ENCODE results near the gene SS18L1. TPM values are rescaled to one million over a fixed set of nuclear protein-coding genes. Genes with fewer than 3 reads are reported as not detected.

The SS18L1 gene
- total RNA-seq, 1 donor: 8.9 TPM

DNA sequence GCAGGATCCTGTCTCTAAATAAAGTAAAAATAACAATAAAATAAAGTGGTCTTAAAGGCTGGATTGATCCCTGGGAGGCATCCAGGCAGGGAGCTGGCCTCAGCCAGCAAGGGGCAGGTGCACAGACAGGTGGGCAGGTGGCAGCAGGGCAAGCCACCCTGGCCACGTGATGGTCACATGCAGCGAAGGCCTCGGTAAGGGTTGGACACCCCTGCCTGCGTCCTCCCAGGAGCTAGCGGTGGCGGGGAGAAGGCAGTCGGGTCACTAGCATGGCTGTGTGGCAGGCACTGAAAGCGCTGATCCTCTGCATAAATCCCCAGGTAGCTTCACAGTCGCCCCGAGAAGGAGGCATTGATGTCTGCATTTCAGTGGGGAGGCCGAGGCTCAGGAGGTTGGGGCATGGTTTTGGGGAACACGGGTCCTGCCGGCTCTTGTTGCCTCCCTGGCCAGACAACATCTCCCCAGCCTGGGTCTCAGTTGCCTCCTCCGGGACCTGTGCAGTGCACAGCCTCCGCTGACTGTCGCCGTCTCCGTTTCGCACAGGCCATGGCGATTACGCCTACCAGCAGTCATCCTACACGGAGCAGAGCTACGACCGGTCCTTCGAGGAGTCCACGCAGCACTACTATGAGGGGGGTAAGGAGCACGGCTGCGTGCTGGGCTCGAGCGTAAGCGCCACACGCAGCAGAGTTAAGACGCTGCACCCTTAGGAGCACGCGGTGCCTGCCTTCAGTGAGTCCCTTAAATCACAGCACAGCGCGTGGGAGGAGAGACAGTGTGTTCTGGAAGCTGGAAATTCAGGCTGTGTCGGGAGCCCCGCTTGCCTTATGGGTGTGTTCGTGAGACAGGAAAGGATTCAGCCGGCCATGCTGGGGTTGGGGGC, 21.6 kb downstream of the SS18L1 start:
- no peak overlapping the region for H3K4me3 ChIP-seq (ENCODE audit: low read depth, low read length)
- no peak for DNase-seq (ENCODE audit: low read depth)
- TF ChIP-seq, protein P1, sequence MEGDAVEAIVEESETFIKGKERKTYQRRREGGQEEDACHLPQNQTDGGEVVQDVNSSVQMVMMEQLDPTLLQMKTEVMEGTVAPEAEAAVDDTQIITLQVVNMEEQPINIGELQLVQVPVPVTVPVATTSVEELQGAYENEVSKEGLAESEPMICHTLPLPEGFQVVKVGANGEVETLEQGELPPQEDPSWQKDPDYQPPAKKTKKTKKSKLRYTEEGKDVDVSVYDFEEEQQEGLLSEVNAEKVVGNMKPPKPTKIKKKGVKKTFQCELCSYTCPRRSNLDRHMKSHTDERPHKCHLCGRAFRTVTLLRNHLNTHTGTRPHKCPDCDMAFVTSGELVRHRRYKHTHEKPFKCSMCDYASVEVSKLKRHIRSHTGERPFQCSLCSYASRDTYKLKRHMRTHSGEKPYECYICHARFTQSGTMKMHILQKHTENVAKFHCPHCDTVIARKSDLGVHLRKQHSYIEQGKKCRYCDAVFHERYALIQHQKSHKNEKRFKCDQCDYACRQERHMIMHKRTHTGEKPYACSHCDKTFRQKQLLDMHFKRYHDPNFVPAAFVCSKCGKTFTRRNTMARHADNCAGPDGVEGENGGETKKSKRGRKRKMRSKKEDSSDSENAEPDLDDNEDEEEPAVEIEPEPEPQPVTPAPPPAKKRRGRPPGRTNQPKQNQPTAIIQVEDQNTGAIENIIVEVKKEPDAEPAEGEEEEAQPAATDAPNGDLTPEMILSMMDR (IDR thresholded peaks at IDR 0.05; ENCODE audit: insufficient read depth, low read length): no peak

- TF ChIP-seq, protein P1 (IDR thresholded peaks at IDR 0.05; ENCODE audit: insufficient read depth, low read length): no peak
- no peak overlapping the region for H3K4me3 ChIP-seq (ENCODE audit: low read depth, low read length)
- no peak for DNase-seq (ENCODE audit: low read depth)
Observed at GRCh38 chr20:62165762-62166399, 22.3 kb downstream of the SS18L1 start.

DNA sequence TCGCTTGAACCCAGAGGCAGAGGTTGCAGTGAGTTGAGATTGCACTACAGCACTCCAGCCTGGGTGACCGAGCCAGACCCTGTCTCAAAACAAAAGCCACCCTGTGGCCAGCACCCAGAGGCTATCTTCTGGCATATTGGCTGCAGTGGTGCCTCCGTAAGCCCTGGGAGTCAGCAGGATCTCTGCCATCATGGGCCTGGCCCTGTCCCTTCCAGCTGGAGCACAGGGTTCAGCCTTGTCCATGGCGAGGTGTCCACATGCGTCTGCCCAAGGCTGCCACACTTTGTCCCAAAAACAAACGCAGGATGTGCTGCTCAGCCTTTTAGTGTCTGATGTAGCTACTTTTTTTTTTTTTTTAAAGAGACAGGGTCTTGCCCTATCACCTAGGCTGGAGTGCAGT, 23.9 kb downstream of the SS18L1 start:
- TF ChIP-seq, protein P1 (IDR thresholded peaks at IDR 0.05; ENCODE audit: insufficient read depth, low read length): no peak
- no peak overlapping the region for H3K4me3 ChIP-seq (ENCODE audit: low read depth, low read length)
- no peak for DNase-seq (ENCODE audit: low read depth)

DNA sequence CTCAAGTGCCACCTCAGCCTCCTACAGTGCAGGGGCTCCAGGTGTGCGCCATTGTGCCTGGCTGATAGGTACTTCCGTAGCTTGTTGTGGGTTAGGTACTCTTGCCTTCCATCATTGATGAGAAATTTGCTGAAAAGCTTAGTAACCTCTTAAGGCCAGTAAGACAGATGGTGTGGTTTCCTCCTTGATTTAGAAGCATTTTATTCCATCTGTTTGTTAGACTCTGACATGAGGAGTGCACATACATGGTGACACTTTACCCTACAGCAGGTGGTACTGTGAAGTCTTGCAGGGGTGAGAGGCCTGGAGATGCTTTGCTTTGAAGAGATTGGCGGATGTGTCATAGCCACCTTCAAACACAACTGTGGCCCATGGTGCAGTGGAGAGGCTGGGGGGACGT, 24.5 kb downstream of the SS18L1 start:
- no peak overlapping the region for H3K4me3 ChIP-seq (ENCODE audit: low read depth, low read length)
- no peak for DNase-seq (ENCODE audit: low read depth)
- TF ChIP-seq, protein P1 (IDR thresholded peaks at IDR 0.05; ENCODE audit: insufficient read depth, low read length): no peak

DNA sequence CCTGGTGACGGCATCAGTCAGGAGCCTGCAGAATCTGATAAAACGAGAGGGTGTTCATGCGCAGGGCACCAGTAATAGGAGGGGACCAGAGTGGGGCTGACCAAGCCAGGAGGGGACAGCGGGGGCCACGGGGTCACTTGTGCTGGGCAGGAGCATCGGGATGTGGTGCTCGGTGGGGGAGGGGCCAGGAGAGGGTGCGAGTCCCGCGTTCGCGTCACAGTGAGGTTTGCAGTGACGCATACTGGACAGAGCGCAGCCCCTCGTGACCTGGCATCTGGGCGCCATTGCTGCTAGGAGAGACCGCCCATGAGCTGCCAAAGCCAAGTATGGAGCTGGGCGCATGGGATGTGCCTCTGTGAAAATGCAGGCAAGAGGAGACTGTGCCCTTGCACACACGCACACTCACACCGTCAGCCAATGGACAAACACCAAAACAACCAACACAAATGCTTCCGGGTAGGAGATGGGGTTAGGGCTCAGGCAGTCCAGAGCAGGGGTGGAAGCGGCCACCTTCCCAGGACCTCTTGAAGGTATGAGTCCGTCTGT, 25.4 kb downstream of the SS18L1 start:
- TF ChIP-seq, protein P1 (IDR thresholded peaks at IDR 0.05; ENCODE audit: insufficient read depth, low read length): no peak
- no peak overlapping the region for H3K4me3 ChIP-seq (ENCODE audit: low read depth, low read length)
- DNase-seq (ENCODE audit: low read depth): no peak

- no peak for DNase-seq (ENCODE audit: low read depth)
- TF ChIP-seq, protein P1 (IDR thresholded peaks at IDR 0.05; ENCODE audit: insufficient read depth, low read length): no peak
- H3K4me3 ChIP-seq (ENCODE audit: low read depth, low read length): no peak overlapping the region
Observed at GRCh38 chr20:62170536-62170935, 27.0 kb downstream of the SS18L1 start.

Data from fibroblast of the aortic adventitia (primary cell).